GM12864 (cell line): ENCODE results near the gene RNF150.
A peak's percentile ranks its signal among the peaks of the same experiment; 100 is the strongest.

Source experiments
- DNase-seq: peaks from one replicate; pipeline ENCODE4 v3.0.0-alpha.2; 2011; ENCODE audit warnings: low read depth
- H3K4me3 ChIP-seq: 2 replicates; pipeline ENCODE4 v1.5.1; 2011; ENCODE audit warnings: mild to moderate bottlenecking, low read depth, low read length, control low read depth
- CTCF ChIP-seq: IDR thresholded peaks from 2 replicates; pipeline ENCODE4 v1.5.1; 2011; ENCODE audit warnings: low read depth, mild to moderate bottlenecking, moderate library complexity, low read length, control low read depth, inconsistent platforms; ENCODE audit errors: missing control alignments

Gene RNF150

DNA sequence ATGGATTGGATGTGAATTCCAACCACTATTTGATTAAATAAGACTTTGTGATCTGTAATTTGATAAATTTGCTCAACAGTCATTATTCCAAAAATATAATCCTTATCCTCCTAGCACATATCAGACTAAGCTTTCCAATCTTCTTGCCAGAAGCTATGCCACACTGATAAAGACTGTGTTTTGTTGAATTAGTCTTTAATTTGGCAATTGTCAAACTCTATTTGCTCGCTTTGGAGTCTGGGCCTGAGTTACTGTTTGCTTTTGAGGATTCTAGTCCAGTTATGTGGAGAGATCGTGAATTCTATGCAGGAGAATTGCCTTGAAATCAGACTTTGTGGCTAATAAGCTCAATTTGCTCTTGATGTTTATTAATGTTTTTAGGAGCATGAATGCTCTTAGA, 10.9 kb upstream of the RNF150 start:
- DNase-seq = no peak
- TF ChIP-seq CTCF = no peak
- H3K4me3 ChIP-seq = no peak overlapping the region

- DNase-seq = no peak
- no peak overlapping the region for H3K4me3 ChIP-seq
- TF ChIP-seq CTCF = no peak
These were observed 9.2 kb upstream of the RNF150 start for GRCh38 chr4:141142423-141142822.

DNA sequence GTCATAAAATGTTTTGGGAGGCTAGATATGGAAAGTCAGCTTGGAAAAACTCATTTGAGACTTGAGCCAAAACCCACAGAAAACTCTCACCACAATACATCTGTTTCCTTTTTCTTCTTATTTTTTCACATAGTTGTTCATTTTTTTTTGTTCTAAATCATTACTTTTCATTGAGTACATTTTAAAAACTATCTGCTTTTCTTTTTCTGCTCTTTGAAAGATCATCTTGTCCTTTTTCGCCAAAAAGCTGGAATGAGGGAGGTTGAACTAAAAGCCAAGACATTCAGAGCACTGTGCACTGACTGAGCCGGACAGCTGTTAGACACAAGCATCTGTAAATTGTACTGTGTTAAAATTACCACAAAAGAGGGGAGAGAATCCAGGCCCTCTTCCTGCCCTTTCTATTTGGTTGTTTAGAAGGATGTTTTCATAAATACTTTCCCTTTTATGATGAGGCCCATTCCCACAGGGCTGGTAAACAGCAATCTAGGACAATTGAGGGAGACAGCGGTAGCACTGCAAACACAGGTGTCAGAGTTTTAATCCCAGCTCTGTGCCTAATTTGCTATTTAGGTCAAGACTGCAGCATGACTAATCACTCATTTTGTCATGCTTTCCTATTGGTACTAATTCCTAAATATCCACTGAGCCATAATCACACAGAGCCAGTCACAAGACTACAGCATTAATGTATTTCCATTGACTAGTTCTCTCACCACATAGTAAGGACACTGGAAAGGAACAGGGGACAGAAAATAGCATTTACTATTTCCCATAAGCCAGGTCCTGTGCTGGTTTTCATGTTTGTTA, 7.3 kb upstream of the RNF150 start:
- DNase-seq = no peak
- TF ChIP-seq CTCF = no peak
- no peak overlapping the region for H3K4me3 ChIP-seq

DNA sequence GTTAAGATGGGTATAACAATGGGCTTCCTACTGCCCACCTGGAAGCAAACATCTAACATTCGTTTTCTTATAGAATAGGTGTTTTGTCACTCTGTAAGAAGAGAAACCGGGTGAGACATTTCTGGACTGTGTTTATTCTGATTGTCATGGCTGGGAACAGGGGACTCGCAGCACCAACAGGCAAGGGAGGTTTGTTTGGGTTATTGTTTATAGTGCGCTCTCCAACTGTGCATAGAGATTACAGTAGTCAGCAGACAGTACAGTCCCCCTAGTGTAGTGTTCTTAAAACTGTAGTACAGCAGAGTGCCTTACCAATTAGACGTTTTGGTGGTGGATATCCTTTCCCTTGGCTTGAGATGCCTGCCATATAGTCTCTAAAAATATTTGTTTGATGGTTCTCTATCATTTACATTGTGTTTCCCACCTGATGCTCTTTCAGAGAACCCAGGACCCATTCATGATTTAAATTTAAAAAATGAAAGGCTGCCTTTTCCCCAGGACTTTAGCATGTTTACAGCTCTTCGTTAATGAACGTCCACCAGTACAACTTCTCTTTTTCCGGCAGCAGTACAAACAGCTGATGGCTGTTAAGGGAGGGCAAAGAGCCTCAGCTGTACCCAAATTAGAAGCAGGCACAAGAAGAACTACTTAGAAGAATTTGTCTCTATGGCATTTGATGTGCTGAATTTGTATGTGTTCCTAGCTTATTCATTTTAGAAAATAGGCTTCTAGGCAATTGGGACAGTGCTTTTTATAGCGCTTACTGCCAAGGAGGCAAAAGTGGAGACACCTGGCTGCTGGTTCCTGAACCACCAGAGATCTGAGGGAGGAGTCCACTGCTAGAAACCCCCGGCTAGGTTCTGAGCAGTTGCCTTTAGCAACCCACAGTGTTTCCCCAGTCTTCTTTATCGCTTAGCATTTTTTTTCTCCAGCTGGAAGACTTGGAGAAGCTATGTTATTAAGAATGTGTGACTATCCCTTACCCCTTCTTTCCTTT, 1.0 kb upstream of the RNF150 start:
- no peak overlapping the region for H3K4me3 ChIP-seq
- DNase-seq = no peak
- no peak for TF ChIP-seq CTCF

- DNase-seq = no peak
- H3K4me3 ChIP-seq = peak overlapping the region; percentile 44
- TF ChIP-seq CTCF = no peak
These were observed 542 bp downstream of the RNF150 start for GRCh38 chr4:141132709-141133145.

DNA sequence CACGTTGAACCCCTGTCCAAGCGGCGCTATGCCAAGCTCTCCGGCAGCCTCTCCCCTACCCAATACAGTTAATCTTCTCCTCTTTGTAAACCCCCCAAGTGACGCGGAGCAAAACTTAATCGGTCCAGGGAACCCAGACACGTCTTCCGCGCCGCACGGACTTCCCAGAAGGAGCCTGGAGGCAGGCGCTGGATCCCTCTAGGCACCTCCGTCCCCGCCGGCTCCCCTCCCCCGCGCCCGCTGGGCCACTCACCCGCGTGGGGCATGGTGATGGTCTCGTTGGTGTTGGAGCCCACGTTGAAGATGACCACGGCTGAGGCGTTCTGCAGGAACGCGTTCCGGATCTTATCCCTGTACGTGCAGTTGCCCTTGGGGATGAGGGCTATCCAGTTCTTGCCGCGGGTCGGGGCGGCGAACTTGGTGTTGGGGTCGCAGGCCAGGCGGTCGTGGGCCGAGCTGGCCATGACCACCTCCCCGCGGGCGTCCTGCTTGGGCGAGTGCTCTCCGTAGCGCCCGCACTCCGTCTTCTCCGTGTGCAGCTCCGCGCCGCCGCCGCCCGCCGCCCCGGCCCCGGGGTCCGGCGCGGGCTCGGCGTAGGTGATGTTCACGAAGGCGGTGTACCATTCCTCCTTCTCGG, 1.1 kb downstream of the RNF150 start:
- no peak for DNase-seq
- no peak overlapping the region for H3K4me3 ChIP-seq
- TF ChIP-seq CTCF = no peak
